ENCODE data around the gene DNAJC3.

Gene DNAJC3

DNA sequence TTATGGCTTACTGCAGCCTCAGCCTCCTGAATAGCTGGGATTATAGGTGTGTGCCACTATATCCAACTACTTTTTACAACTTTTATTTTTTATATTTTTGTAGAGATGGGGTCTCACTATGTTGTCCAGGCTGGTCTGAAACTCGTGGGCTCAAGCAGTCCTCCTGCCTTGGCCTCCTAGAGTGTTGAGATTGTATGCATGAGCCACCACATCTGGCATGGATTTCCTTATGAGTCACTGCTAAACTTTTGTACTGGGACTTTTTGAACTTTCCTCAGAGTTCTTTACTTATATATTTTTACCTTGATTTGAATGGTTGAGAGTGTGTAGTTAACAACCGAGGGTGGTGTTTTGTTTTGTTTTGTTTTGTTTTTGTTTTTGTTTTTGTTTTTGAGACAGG, 33.4 kb downstream of the DNAJC3 start:
- TF ChIP-seq, protein P1, sequence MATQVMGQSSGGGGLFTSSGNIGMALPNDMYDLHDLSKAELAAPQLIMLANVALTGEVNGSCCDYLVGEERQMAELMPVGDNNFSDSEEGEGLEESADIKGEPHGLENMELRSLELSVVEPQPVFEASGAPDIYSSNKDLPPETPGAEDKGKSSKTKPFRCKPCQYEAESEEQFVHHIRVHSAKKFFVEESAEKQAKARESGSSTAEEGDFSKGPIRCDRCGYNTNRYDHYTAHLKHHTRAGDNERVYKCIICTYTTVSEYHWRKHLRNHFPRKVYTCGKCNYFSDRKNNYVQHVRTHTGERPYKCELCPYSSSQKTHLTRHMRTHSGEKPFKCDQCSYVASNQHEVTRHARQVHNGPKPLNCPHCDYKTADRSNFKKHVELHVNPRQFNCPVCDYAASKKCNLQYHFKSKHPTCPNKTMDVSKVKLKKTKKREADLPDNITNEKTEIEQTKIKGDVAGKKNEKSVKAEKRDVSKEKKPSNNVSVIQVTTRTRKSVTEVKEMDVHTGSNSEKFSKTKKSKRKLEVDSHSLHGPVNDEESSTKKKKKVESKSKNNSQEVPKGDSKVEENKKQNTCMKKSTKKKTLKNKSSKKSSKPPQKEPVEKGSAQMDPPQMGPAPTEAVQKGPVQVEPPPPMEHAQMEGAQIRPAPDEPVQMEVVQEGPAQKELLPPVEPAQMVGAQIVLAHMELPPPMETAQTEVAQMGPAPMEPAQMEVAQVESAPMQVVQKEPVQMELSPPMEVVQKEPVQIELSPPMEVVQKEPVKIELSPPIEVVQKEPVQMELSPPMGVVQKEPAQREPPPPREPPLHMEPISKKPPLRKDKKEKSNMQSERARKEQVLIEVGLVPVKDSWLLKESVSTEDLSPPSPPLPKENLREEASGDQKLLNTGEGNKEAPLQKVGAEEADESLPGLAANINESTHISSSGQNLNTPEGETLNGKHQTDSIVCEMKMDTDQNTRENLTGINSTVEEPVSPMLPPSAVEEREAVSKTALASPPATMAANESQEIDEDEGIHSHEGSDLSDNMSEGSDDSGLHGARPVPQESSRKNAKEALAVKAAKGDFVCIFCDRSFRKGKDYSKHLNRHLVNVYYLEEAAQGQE (IDR thresholded peaks at IDR 0.05; ENCODE audit: low read depth): no peak
- TF ChIP-seq TAF1 (IDR thresholded peaks at IDR 0.05; ENCODE audit: low read depth): no peak
- no peak for TF ChIP-seq CREB1 (IDR thresholded peaks at IDR 0.05; ENCODE audit: low read depth)
- no peak for TF ChIP-seq TEAD4 (IDR thresholded peaks at IDR 0.05)
- no peak for TF ChIP-seq CEBPB (IDR thresholded peaks at IDR 0.05)
- TF ChIP-seq, protein P2, sequence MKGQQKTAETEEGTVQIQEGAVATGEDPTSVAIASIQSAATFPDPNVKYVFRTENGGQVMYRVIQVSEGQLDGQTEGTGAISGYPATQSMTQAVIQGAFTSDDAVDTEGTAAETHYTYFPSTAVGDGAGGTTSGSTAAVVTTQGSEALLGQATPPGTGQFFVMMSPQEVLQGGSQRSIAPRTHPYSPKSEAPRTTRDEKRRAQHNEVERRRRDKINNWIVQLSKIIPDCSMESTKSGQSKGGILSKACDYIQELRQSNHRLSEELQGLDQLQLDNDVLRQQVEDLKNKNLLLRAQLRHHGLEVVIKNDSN (IDR thresholded peaks at IDR 0.05): no peak
- TF ChIP-seq TCF12 (IDR thresholded peaks at IDR 0.05; ENCODE audit: low read depth): no peak
- TF ChIP-seq EGR1 (IDR thresholded peaks at IDR 0.05): no peak

DNA sequence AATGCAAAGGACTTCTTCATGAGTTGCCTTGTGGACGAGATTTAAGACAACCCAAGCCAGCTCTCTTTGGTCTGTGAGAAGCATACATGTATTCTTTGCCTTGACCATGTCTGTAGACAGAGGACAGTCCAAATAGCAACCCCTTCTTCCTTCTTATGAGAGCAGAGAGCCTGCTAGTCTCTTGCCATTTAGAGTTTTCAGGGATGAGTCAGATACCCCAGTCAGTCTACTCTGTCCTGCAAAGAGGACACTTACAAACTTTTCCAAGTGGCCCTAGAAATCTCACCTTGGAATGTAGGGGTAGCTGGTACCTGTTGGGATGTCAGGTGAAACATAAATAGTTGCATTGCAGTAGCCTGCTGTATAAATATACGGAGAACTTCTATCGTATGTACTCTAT, 36.7 kb downstream of the DNAJC3 start:
- no peak for TF ChIP-seq CEBPB (IDR thresholded peaks at IDR 0.05)
- no peak for TF ChIP-seq TEAD4 (IDR thresholded peaks at IDR 0.05)
- no peak for TF ChIP-seq RAD21 (IDR thresholded peaks at IDR 0.05; ENCODE audit: low read depth)
- TF ChIP-seq, protein P2 (IDR thresholded peaks at IDR 0.05): no peak
- TF ChIP-seq CREB1 (IDR thresholded peaks at IDR 0.05; ENCODE audit: low read depth): no peak
- no peak for TF ChIP-seq EGR1 (IDR thresholded peaks at IDR 0.05)
- no peak for TF ChIP-seq ZBTB7A (IDR thresholded peaks at IDR 0.05; ENCODE audit: low read depth)
- TF ChIP-seq YY1 (IDR thresholded peaks at IDR 0.05; ENCODE audit: low read depth): no peak

DNA sequence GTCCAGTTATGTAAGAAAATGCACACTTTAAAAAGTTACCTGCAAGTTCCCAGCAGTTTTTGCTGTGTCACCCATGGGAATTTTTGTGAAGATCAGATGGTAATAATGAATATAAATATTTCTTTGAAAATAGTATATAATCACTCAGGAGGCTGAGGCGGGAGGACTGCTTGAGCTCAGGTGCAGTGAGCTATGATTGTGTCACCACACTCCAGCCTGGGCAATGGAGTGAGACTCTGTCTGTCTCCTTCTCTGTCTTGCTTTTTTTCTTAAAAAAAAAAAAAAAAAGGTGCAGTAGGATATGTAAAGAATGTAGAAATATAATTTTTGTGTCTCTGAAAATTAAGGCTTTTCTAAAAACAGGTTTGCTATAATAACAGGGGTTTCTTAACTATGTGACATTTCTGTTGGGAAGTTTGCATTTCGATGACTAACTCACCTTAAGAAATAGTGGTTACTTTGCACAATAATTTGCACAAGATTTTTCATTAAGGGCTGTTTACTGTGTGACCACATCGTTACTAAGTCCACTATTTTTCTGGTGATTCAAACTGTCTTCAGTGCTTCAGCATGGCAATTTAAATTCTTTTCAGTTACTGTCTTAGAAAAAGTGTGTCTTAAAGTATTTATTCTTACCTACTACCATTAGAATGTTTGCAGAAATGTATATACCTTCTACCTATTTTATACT, 37.3 kb downstream of the DNAJC3 start:
- no peak for TF ChIP-seq TCF12 (IDR thresholded peaks at IDR 0.05; ENCODE audit: low read depth)
- TF ChIP-seq FOXM1 (IDR thresholded peaks at IDR 0.05; ENCODE audit: borderline replicate concordance, low read depth): no peak
- no peak for TF ChIP-seq EP300 (IDR thresholded peaks at IDR 0.05; ENCODE audit: borderline replicate concordance)
- TF ChIP-seq, protein P2 (IDR thresholded peaks at IDR 0.05): no peak
- TF ChIP-seq, protein P3, sequence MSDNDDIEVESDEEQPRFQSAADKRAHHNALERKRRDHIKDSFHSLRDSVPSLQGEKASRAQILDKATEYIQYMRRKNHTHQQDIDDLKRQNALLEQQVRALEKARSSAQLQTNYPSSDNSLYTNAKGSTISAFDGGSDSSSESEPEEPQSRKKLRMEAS (IDR thresholded peaks at IDR 0.05): no peak
- no peak for TF ChIP-seq NFIC (IDR thresholded peaks at IDR 0.05)
- TF ChIP-seq, protein P1 (IDR thresholded peaks at IDR 0.05; ENCODE audit: low read depth): no peak
- TF ChIP-seq CREB1 (IDR thresholded peaks at IDR 0.05; ENCODE audit: low read depth): no peak
- no peak for TF ChIP-seq EGR1 (IDR thresholded peaks at IDR 0.05)
- no peak for TF ChIP-seq ZBTB7A (IDR thresholded peaks at IDR 0.05; ENCODE audit: low read depth)
- no peak for TF ChIP-seq TEAD4 (IDR thresholded peaks at IDR 0.05)
- TF ChIP-seq TAF1 (IDR thresholded peaks at IDR 0.05; ENCODE audit: low read depth): no peak
- no peak for TF ChIP-seq YY1 (IDR thresholded peaks at IDR 0.05; ENCODE audit: low read depth)
- TF ChIP-seq RAD21 (IDR thresholded peaks at IDR 0.05; ENCODE audit: low read depth): no peak
- no peak for TF ChIP-seq CEBPB (IDR thresholded peaks at IDR 0.05)

DNA sequence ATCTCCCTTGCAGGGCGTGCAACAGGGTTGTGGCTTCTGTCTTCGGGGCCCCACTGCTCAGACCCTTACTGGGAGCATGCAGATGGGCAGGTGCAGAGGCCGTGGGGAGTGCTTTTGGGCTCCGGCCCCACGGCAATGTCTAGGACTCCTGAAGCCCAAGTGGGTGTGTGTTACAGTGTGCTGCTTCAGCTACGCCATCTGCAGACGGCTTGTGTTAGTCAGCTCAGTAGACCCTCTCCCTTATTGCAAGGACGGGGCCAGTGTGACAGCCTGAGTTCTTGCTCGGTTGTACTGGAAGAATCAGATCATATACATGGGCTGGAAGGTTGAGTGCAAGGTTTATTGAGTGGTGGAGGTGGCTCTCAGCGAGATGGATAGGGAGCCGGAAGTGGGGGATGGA, 39.3 kb downstream of the DNAJC3 start:
- TF ChIP-seq CREB1 (IDR thresholded peaks at IDR 0.05; ENCODE audit: low read depth) (no peak), NFIC (IDR thresholded peaks at IDR 0.05) (no peak), ZBTB7A (IDR thresholded peaks at IDR 0.05; ENCODE audit: low read depth) (no peak), CEBPB (IDR thresholded peaks at IDR 0.05) (no peak), TEAD4 (IDR thresholded peaks at IDR 0.05) (no peak), EGR1 (IDR thresholded peaks at IDR 0.05) (no peak), TCF12 (IDR thresholded peaks at IDR 0.05; ENCODE audit: low read depth) (no peak)
- TF ChIP-seq, protein P3 (IDR thresholded peaks at IDR 0.05): no peak
- TF ChIP-seq, protein P2 (IDR thresholded peaks at IDR 0.05): no peak

DNA sequence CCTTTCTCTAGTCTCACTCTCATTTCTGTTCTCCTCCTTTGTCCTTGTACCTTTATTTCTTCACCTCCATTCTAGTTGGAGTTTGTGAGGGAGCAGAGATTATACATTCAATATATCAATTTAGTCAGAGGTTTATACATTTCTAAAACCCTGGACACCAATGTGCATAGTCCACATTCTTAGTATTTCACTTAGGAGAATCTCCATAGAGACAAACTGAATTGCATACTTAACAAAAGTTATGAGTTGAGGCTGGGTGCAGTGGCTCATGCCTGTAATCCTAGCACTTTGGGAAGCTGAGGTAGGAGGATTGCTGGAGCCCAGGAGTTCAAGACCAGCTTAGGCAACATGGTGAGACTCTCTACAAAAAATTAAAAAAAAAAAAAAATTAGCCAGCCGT, 45.3 kb downstream of the DNAJC3 start:
- no peak for TF ChIP-seq CREB1 (IDR thresholded peaks at IDR 0.05; ENCODE audit: low read depth)
- TF ChIP-seq, protein P3 (IDR thresholded peaks at IDR 0.05): no peak
- TF ChIP-seq NFIC (IDR thresholded peaks at IDR 0.05): no peak
- no peak for TF ChIP-seq EP300 (IDR thresholded peaks at IDR 0.05; ENCODE audit: borderline replicate concordance)
- no peak for TF ChIP-seq CEBPB (IDR thresholded peaks at IDR 0.05)
- no peak for TF ChIP-seq TEAD4 (IDR thresholded peaks at IDR 0.05)
